Fibroblast of villous mesenchyme (primary cell): ENCODE data around the gene TTBK1. TPM values are rescaled to one million over a fixed set of nuclear protein-coding genes. Genes with fewer than 3 reads are reported as not detected.

Source experiments
- DNase-seq: peaks from one replicate; pipeline ENCODE4 v3.0.0-alpha.2; 2010; ENCODE audit warnings: low read depth
- H3K4me3 ChIP-seq: 2 replicates; pipeline ENCODE4 v1.5.1; 2011; ENCODE audit warnings: low read depth, mild to moderate bottlenecking, low read length
- CTCF ChIP-seq: IDR thresholded peaks from 2 replicates; pipeline ENCODE4 v1.5.1; 2012; ENCODE audit warnings: low read depth, mild to moderate bottlenecking, low read length; ENCODE audit not compliant: insufficient read depth
- total RNA-seq: library from RNA; depleted of rRNA; stranded (reverse); fragments of >200 nt; gene quantifications from 2 replicates; pipeline ENCODE4 v1.2.3, GENCODE V29; 2012

TTBK1 gene
- total RNA-seq, 1 donor: not detected

GRCh38 chr6:43310134-43310533 lies 66.9 kb downstream of the TTBK1 start:
- no peak overlapping the region for H3K4me3 ChIP-seq
- TF ChIP-seq CTCF: no peak

GRCh38 chr6:43310624-43311023 lies 67.3 kb downstream of the TTBK1 start:
- no peak overlapping the region for H3K4me3 ChIP-seq
- no peak for TF ChIP-seq CTCF
- DNase-seq: no peak

More at GRCh38 chr6:43310134-43310533, 66.9 kb downstream of the TTBK1 start:
- no peak for DNase-seq

- no peak for TF ChIP-seq CTCF
- DNase-seq: no peak
- no peak overlapping the region for H3K4me3 ChIP-seq
Observed at GRCh38 chr6:43311666-43312065, 68.4 kb downstream of the TTBK1 start.

GRCh38 chr6:43313813-43314212 lies 70.5 kb downstream of the TTBK1 start:
- no peak overlapping the region for H3K4me3 ChIP-seq
- DNase-seq: no peak
- no peak for TF ChIP-seq CTCF

- DNase-seq: no peak
- TF ChIP-seq CTCF: no peak
- no peak overlapping the region for H3K4me3 ChIP-seq
Observed at GRCh38 chr6:43318011-43318410, 74.7 kb downstream of the TTBK1 start.

GRCh38 chr6:43325876-43326275 lies 82.6 kb downstream of the TTBK1 start:
- no peak overlapping the region for H3K4me3 ChIP-seq
- no peak for TF ChIP-seq CTCF
- no peak for DNase-seq

- DNase-seq: no peak
- H3K4me3 ChIP-seq: no peak overlapping the region
- no peak for TF ChIP-seq CTCF
Observed at GRCh38 chr6:43328528-43328927, 85.2 kb downstream of the TTBK1 start.
